Coronary artery (tissue), 2 donors: ENCODE data around the gene SLCO4C1.

Experiments
- DNase-seq: peaks from one replicate; pipeline ENCODE4 v3.0.0-alpha.2; 2017; ENCODE audit warnings: low spot score
- H3K27ac ChIP-seq, 2 donors: fragments of 200-600 bp; sonication (generic); one replicate each; pipeline ENCODE4 v1.5.1; 2016 to 2019
- H3K4me3 ChIP-seq: fragments of 200-600 bp; sonication (generic); 2 replicates; pipeline ENCODE4 v1.5.1; 2016; ENCODE audit warnings: mild to moderate bottlenecking, moderate library complexity
- TF ChIP-seq, protein P1 (sequence below): fragments of 200-600 bp; sonication (generic); IDR thresholded peaks from one replicate; pipeline ENCODE4 v1.5.1; 2019; ENCODE audit warnings: antibody characterized with exemption

SLCO4C1 gene

DNA sequence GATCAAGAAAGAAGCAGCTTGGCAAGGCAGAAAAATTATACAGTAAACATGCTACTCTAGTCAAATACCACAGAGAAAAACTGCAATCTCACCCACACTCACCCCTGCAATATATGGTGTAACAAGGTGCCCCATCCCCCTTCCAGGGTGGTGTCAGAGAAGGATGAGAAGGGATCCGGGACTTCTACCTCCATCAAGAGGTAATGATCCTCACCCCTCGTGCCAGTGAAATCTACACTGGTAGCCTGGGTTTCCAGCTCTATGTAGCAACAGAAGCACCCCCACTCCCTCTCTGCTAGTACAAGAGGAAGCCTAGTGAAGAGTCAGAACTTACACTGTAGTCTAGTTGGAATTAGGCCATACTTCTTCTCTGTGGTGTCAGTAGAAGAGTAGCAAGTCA lies 18.9 kb downstream of the SLCO4C1 start:
- H3K4me3 ChIP-seq = no peak overlapping the region
- H3K27ac ChIP-seq = no peak overlapping the region
- DNase-seq = no peak
- TF ChIP-seq, protein P1, sequence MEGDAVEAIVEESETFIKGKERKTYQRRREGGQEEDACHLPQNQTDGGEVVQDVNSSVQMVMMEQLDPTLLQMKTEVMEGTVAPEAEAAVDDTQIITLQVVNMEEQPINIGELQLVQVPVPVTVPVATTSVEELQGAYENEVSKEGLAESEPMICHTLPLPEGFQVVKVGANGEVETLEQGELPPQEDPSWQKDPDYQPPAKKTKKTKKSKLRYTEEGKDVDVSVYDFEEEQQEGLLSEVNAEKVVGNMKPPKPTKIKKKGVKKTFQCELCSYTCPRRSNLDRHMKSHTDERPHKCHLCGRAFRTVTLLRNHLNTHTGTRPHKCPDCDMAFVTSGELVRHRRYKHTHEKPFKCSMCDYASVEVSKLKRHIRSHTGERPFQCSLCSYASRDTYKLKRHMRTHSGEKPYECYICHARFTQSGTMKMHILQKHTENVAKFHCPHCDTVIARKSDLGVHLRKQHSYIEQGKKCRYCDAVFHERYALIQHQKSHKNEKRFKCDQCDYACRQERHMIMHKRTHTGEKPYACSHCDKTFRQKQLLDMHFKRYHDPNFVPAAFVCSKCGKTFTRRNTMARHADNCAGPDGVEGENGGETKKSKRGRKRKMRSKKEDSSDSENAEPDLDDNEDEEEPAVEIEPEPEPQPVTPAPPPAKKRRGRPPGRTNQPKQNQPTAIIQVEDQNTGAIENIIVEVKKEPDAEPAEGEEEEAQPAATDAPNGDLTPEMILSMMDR = no peak

DNA sequence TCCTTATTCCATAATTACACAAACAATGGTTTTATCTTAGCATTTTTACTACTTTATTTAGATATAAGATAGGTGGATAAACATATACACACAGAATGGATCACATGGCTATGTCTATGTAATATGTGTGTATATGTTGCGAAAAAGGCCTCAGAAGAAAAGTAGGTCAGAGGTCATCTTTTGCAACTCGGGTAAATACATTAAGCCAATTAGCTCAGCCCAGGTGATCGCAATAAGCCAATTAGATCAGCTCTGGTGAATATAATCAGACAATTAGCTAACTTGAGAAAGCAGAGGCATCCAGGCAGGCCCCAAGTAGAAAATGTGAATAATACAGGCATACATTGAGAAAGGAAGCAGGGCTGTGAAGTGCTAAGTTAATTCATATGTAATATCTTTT lies 24.3 kb downstream of the SLCO4C1 start:
- no peak for DNase-seq
- TF ChIP-seq, protein P1 = no peak
- Histone ChIP-seq H3K27ac (no peak overlapping the region), H3K4me3 (no peak overlapping the region)

DNA sequence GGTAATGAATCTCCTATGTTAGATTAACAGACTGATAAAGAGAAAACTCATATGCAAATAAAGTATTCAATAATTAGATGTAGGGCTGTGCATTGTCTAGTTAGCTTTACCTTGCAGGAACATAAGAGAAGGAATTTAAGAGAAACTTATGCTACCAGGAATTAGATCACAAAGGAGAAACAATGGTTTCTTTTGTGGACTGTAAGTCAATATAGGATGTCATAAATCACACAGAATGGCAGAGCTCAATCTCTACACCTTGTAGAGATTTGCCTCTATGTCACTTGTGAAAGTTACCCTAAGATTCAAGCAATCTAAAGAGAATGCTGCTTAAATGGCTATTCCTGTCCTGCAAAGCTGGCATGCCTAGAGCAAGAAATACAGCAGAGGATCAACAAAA lies 26.0 kb downstream of the SLCO4C1 start:
- no peak for DNase-seq
- Histone ChIP-seq H3K27ac (no peak overlapping the region), H3K4me3 (no peak overlapping the region)
- TF ChIP-seq, protein P1 = no peak

DNA sequence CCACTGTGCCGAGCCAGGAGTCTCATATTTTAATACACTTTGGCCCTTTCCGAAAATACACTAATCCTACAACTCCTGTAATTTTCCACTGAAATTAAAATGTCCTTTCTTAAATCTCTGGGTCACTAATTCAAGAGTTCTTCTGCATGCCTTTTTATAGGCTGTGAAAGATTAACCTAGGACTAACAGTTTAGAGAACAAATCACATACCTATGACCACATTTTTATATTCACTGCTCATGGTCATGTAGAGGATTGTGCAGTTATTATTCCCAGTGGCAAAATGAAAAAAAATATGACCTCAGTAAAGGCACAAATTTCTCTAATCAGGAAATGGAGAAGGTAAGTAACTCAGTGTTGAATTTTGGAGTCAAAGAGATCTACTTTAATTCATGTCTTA lies 33.4 kb downstream of the SLCO4C1 start:
- no peak overlapping the region for H3K27ac ChIP-seq
- TF ChIP-seq, protein P1 = no peak
- no peak overlapping the region for H3K4me3 ChIP-seq
- DNase-seq = no peak

DNA sequence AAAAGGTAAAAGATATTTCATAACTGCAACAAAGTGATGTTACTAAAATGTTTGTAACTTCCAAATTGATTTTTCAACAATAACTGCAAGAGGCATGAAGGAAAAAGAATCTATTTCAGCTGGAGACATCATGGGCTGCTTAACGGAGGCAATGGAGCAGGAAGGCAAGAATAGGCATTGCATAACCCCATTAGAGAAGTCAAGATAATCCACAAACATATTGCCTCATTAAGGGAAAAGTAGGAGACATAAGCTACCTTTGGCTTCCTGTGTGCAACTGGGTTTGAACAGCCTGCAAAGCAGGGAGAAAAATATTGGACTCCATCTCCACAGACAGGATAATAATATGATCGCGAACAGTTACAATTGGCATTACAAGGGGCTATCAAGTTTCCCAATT lies 46.7 kb downstream of the SLCO4C1 start:
- DNase-seq = no peak
- Histone ChIP-seq H3K27ac (no peak overlapping the region), H3K4me3 (no peak overlapping the region)
- TF ChIP-seq, protein P1 = no peak

DNA sequence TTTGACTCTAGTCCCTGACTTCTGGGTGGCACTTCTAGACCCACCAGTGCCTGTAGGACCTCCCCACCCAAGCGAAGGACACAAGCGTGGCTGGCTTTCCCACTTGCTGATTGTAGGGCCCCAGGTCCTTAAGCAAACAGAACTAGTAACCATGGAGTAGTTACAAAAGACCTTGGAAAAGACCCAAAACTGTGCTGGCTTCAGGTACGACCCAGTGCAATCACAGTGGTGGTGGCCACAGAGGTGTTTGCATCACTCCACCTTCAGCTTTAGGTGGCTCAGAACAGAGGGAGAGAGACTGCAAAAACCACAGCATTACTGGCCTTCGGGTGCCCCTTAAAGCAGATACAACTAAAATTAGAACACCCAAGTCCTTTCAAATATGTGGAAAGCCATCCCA lies 52.9 kb downstream of the SLCO4C1 start:
- DNase-seq = no peak
- Histone ChIP-seq H3K4me3 (no peak overlapping the region), H3K27ac (no peak overlapping the region)
- TF ChIP-seq, protein P1 = no peak

DNA sequence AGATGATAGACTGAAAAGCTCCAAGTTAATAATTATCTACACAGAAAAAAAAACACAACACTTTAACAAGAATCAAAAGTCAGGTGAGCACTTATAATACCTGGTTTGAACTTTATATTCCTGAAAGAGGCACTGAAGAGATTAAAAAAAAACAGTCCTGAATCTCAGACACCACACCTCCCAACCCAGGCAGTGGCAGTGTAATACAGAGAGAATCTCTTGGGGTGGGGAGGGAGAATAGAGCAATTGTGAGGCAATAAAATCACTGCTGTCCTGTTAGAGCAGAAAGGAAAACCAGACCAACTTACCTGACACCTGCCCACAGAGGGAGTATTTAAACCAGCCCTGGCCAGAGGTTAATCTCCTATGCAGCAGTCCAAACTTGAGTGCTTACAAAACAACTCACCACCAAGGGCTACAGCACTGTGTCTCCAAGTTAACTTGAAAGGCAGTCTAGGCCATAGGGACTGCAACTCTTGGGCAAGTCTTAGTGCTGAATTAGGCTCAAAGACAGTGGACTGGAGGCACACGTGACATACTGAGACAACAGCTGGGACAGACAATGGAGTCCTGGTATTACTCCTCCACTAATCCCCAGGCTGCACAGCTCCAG lies 54.2 kb downstream of the SLCO4C1 start:
- TF ChIP-seq, protein P1 = no peak

More for the DNA sequence above, 54.2 kb downstream of the SLCO4C1 start:
- no peak overlapping the region for H3K4me3 ChIP-seq
- H3K27ac ChIP-seq = no peak overlapping the region
- no peak for DNase-seq
